GM18858 (cell line): ENCODE data around the gene LRMDA.

ENCODE experiments used
- ATAC-seq: cut with Tn5 transposase; IDR thresholded peaks from one replicate; pipeline ENCODE4 v1.9.1; 2021; ENCODE audit not compliant: unreplicated experiment

The LRMDA gene

GRCh38 chr10:76268954-76269353 lies 837.5 kb downstream of the LRMDA start:
- ATAC-seq = no peak

DNA sequence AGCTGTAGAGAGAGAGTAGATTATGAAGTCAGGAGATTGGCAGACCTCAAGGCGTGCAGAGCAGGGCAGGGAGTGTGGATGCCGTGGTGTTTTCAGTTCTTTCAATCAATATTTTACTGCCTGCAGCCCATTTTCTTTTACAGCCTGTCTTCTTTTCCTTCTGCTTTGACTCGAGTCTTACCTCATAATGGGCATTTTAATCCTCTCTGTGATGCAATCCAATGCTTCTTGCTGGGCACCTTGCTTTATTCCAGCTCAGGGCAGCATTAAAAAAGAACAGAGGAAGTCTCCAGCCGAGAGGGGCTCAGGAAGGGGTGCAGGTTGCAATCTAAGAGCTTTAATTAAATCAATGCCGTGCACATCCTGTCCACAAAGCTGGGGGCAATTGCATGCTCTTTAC lies 839.0 kb downstream of the LRMDA start:
- no peak for ATAC-seq

- no peak for ATAC-seq
Observed at GRCh38 chr10:76274933-76275332, 843.5 kb downstream of the LRMDA start.

DNA sequence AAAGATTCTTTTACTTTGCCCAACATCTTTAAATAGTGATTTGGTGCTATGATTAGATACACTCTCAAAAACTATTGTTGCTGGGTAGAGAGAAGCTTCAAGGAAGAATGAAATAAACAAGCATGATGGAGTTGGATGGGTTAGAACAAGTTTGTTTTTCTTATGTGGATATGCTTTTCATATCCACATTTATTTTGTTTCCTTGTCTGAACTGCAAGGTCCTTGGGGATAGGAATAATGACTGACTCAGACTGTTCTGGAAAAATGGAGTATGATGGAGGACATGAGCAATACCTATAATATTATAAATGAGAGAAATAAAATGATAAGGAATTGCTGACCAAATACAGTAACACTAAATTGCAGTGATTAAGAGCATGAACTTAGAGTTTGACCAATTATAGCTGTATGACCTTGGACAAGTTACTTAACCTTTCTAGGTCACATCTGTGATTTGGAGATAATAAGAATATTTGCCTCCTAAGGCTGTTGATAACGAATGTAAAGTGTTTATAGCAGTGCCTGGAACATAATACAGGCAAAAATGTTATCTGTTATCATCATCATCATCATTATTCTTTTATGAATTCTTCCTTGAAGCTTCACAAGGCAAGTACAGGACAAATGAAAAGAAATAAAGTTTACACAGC lies 847.5 kb downstream of the LRMDA start:
- ATAC-seq = no peak

- ATAC-seq = no peak
Observed at GRCh38 chr10:76281659-76282058, 850.2 kb downstream of the LRMDA start.

DNA sequence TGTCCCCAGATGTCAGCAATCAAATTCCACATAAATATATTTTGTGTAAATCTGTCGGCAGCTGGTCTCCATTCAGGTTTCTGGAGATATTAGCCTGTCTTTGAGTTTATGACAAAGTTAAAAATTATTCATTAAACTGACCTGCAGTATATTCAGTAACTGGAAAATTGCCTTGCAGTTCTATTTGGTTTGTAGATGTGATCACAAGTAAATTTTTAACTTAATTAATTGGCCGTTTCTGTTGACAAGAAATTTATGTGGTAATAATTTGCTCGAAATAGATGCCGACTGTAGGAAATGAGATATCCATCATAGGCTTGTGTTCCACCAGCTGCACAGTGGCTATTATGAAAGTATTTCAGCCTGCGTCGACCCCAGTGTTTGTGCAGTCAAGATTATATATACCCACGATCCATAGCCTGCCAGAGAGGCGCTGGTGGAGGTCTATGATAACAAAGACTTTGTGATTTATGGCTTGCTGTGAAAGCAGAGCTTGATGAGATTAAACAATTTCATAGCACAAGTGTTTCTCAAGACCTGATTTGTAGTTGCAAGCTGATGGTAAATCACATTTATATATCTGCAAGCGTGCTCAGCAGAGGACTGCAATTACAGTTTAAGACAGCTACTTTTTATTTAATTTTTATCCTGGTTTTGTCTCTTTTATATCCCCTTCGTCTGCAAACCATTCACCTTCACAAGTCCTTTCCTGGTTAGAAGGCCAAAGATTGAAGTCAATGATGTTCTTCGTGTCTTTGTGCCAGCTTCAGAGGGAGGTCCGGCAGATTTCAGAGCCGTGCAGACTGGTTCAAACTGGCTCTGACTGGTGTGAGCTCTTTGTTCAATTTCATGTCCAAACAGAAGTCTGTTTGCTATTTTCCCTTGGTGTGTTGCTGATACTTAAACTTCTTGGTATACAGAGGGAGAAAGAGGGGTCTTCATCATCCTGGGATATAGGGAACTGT lies 850.9 kb downstream of the LRMDA start:
- no peak for ATAC-seq

- no peak for ATAC-seq
Observed at GRCh38 chr10:76284351-76284750, 852.9 kb downstream of the LRMDA start.

GRCh38 chr10:76285012-76285411 lies 853.6 kb downstream of the LRMDA start:
- ATAC-seq = no peak

DNA sequence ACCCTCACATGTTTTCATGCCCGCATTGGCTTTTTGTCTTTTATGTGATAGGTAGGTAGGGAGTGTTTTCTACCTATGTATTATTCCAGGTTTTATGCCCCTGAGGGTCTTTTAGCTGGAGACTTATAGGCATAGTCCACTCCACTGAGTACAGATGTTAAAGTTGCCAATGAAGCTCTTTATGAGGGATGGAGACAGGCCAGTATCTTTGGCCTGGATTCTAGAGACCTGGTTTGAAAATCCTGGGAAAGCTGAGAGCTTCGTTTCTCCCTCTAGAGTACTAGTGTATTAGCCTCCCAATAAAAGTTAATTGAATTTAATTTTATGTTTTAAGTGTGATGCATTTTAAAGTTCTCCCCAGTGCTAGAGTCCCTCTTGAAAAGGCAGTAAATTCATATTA lies 854.1 kb downstream of the LRMDA start:
- no peak for ATAC-seq

GRCh38 chr10:76286536-76286935 lies 855.1 kb downstream of the LRMDA start:
- ATAC-seq = no peak

- no peak for ATAC-seq
Observed at GRCh38 chr10:76287856-76288255, 856.4 kb downstream of the LRMDA start.

DNA sequence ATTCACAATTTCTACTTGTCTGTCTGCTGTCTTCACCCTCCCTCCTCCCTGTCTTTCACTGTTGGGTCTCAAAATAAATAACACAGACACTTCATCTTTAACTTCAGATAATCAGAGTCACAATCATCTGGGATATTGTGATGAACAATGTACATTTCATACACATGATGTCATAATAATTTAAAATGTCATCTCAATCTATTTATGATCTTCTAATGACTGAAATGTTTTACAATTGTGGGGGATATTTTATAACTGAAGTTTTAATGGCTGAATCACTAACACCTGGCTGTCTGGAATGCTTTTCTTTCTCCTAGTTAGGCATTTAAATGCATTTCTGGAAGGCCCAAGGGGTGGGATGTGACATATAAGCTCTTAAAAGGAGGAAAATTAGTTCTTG lies 859.8 kb downstream of the LRMDA start:
- no peak for ATAC-seq

GRCh38 chr10:76291885-76292284 lies 860.5 kb downstream of the LRMDA start:
- ATAC-seq = no peak

GRCh38 chr10:76296957-76297356 lies 865.5 kb downstream of the LRMDA start:
- no peak for ATAC-seq

DNA sequence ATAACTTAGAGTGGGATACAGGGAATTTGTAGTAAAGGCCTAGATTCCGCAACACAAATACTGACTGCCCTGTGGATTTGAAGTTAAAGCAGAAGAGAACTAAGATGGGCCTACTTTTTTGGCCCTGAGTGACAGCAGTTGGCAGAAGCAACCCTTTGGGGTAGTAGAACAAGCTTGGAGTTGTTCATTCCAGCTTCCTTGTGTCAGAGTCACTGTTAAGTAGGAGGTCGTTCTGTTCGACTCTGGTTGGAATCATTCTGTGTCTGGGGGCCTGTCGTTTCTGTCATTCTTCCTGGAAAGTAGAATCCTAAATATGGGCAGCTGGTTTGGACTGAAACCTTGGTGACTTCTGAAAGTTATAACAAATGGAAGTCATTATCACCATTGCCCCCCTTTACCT lies 865.9 kb downstream of the LRMDA start:
- no peak for ATAC-seq

DNA sequence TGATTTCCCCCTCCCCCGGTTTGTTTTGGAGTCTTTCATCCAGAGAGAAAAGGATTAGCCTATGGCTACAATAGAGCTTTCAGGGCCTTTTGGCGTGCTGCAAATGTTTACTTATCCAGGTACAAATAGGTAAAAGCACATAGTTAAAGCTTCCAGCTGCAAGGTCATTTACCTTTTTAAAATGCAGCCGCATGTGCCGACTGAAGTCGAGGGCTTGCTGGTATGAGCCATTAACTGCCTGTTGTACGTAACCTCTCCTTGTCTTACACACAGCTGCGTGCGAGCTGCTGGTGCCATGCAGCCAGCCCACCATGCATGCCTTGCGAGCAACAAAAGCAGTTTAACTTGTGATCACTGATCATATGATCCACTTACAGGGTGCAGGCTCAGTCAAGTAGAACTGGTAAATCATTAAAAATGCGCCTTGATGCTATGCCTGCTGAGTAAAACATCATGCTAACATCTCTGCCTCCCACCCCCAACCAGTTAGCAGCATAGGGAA lies 866.4 kb downstream of the LRMDA start:
- no peak for ATAC-seq

- ATAC-seq = no peak
Observed at GRCh38 chr10:76298329-76298728, 866.9 kb downstream of the LRMDA start.

- ATAC-seq = no peak
Observed at GRCh38 chr10:76299501-76299900, 868.1 kb downstream of the LRMDA start.

DNA sequence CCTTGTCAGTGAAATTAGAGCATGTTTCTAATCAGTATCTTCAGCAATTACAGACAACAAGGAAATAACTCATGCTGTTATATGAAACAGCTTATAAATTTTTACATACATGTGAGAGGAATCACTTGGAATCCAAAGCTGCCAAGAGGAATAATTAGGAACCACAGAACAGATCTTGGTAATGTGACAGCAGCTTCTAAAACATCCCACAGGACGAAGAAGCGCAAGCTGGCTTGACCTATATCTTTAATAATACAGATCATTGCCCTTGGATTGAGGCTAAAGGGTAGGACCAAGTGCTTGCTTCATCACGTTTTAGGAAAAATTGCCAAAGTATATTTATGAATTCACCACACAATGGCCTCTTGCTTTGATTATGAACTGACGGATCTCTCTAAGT lies 869.8 kb downstream of the LRMDA start:
- ATAC-seq = no peak

GRCh38 chr10:76301950-76302349 lies 870.5 kb downstream of the LRMDA start:
- ATAC-seq = no peak

DNA sequence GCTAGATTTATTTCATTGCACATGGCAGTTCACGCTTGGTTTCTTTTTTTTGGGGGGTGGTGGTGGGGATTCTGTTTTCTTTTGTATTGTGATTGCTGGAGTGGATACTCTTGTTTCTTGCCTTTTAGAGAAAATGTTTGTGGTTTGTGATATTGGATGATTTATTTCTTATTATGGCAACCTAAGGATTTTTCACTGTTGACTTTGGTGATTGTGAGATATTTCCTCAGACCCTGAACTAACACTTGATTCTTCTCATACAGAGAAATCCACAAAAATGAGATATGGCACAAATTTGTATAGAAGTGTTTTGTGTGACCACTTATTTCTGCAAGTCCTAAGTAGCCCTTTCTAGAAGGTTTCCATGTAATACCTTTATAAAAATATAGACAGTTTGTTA lies 871.1 kb downstream of the LRMDA start:
- ATAC-seq = no peak

DNA sequence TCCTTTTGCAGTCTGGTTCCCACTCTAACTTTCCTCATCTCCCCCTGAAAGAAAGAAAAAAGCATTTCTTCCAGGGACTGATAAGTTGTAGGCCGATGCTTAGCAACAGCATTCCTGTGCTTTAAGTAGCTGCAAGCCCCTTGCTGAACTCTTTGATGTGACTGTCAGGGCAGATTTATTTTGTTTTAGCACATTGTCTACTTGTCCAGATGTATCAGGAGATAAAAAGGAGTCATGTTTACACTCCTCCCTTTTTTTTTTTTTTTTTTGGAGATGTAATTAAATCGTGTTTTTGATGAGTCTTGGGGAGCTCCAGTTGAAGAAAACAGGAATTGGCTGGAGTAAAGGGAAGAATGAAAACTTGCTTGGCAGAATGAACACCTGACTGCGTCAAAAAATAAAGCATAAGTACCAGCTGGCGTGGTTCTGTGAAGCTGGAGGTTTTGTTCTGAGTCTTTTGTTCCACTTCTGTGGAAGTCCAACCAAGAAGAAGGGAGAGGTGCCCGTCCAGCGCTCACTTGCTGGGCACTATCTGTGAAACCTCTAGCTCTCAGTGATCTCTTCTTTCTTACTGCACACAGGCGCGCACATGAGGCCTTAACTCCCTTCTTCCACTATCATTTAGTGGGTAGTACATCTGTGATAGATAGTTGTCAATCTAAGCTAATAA lies 871.7 kb downstream of the LRMDA start:
- no peak for ATAC-seq
